OCI-LY3 (cell line): ENCODE results near the gene MTMR2.
"Not testable (repeated sequence)": the region's sequence is repeated elsewhere in the genome, so short reads cannot be mapped to it uniquely, and the experiment has no call there.

Experiments
- EZH2phosphoT487 ChIP-seq: fragments of 200-600 bp; shearing (Covaris generic); IDR thresholded peaks from 2 replicates; pipeline ENCODE4 v1.6.1; 2018; ENCODE audit warnings: antibody characterized with exemption, mixed run types, low read depth
- TF ChIP-seq, protein P1 (sequence below): fragments of 200-600, 300-600 bp; sonication (generic); IDR thresholded peaks from 2 replicates; pipeline ENCODE4 v1.5.1; 2014; ENCODE audit warnings: antibody characterized with exemption, low read length, low read depth

DNA sequence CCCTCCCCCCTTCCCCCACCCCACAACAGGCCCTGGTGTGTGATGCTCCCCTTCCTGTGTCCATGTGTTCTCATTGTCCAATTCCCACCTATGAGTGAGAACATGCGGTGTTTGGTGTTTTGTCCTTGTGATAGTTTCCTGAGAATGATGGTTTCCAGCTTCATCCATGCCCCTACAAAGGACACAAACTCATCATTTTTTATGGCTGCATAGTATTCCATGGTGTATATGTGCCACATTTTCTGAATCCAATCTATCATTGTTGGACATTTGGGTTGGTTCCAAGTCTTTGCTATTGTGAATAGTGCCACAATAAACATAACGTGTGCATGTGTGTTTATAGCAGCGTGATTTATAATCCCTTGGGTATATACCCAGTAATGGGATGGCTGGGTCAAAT, 53.0 kb downstream of the MTMR2 start:
- TF ChIP-seq, protein P1, sequence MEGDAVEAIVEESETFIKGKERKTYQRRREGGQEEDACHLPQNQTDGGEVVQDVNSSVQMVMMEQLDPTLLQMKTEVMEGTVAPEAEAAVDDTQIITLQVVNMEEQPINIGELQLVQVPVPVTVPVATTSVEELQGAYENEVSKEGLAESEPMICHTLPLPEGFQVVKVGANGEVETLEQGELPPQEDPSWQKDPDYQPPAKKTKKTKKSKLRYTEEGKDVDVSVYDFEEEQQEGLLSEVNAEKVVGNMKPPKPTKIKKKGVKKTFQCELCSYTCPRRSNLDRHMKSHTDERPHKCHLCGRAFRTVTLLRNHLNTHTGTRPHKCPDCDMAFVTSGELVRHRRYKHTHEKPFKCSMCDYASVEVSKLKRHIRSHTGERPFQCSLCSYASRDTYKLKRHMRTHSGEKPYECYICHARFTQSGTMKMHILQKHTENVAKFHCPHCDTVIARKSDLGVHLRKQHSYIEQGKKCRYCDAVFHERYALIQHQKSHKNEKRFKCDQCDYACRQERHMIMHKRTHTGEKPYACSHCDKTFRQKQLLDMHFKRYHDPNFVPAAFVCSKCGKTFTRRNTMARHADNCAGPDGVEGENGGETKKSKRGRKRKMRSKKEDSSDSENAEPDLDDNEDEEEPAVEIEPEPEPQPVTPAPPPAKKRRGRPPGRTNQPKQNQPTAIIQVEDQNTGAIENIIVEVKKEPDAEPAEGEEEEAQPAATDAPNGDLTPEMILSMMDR: not testable (repeated sequence)
- not testable (repeated sequence) for TF ChIP-seq EZH2phosphoT487
